Measurements from ENCODE around the gene SH3PXD2A. TPM values are rescaled to one million over a fixed set of nuclear protein-coding genes. Genes with fewer than 3 reads are reported as not detected.

The SH3PXD2A gene
- total and polyA plus RNA-seq, 2 experiments from 2014 or later: 1.8 to 5.0 TPM

DNA sequence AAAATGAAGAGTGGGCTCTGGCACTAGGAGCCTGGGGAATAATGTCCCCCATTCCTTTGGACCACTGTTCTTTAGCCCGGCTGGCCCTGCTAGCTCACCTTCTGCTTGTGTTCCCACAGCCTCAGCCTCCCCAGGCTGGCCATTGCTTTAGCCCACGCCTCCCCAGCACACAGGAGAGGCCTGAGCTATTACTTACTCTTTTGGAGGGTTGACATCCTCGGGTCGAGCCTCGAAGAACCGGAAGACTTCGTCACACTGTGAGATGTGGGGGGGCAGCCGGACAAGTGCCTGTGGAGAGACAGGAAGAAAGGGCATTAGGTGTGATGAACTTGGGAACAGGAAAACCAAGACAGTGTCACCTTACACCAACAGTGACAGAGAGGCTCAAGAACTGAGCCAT is 131.3 kb downstream of the SH3PXD2A start (continued):
- TF ChIP-seq REST (IDR thresholded peaks at IDR 0.05; ENCODE audit: unreplicated experiment) (no peak), EZH2phosphoT487 (IDR thresholded peaks at IDR 0.05; ENCODE audit: unreplicated experiment) (no peak), JUNB (IDR thresholded peaks at IDR 0.05; ENCODE audit: unreplicated experiment) (no peak), NANOG (IDR thresholded peaks at IDR 0.05; ENCODE audit: borderline replicate concordance) (no peak), STAT1 (IDR thresholded peaks at IDR 0.05; ENCODE audit: unreplicated experiment) (no peak)

DNA sequence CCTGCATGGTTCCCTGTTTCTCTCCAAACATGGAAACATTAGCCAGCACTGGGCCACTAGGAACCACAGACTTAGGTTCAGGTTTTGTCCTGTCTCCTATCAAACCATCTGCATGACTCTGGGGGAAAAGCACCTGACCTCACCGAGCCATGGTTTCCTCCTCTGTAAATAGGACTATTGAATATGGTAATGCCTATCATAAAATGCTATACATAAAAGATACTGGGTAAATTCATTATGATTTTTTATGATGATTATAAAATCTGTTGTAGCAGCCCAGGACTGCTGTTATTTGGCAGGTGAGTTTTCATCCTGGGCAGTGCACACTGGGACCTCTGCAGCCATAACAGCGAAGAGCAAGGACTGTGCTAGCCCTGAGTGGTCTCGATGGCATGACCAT is 131.8 kb downstream of the SH3PXD2A start:
- Mint-ChIP-seq H3K27me3 (ENCODE audit: insufficient read depth, low read depth, poor library complexity) (peaks cover 6% of the 10 kb centered on the region), H3K4me3 (no peak overlapping the region), H3K27ac (no peak overlapping the region), H3K36me3 (ENCODE audit: low read depth) (no peaks in the 10 kb centered on the region), H3K9me3 (no peaks in the 10 kb centered on the region), H3K4me1 (peaks cover 5% of the 10 kb centered on the region; the same call in 2 of the 3 replicates)
- no peaks in the 10 kb centered on the region for H3K27me3 ChIP-seq (ENCODE audit: insufficient read depth)
- H3K36me3 ChIP-seq (ENCODE audit: insufficient read depth): no peaks in the 10 kb centered on the region
- H4K20me1 ChIP-seq (replicated peaks; ENCODE audit: insufficient read depth): no peaks in the 10 kb centered on the region
- H3K27ac ChIP-seq (ENCODE audit: low read depth): no peak overlapping the region
- no peak for DNase-seq (ENCODE audit: low spot score)
- H3K4me3 ChIP-seq: no peak overlapping the region
- no peaks in the 10 kb centered on the region for H3K4me1 ChIP-seq (ENCODE audit: insufficient read depth)
- no peak for ATAC-seq
- no peaks in the 10 kb centered on the region for H3K9me2 ChIP-seq (ENCODE audit: insufficient read depth)
- H3K4me2 ChIP-seq: no peak overlapping the region
- no peaks in the 10 kb centered on the region for H3F3A ChIP-seq (replicated peaks; ENCODE audit: low read depth)
- no peaks in the 10 kb centered on the region for H3K79me2 ChIP-seq (replicated peaks; ENCODE audit: insufficient read depth)
- no peak overlapping the region for H2AFZ ChIP-seq
- no peak for TF ChIP-seq EZH2 (IDR thresholded peaks at IDR 0.05; ENCODE audit: low read depth, unreplicated experiment)
- TF ChIP-seq ZNF462 (CRISPR knock-in tag; IDR thresholded peaks at IDR 0.05): no peak
- TF ChIP-seq ZNF114 (CRISPR knock-in tag; IDR thresholded peaks at IDR 0.05): no peak
- no peak for TF ChIP-seq STAT1 (IDR thresholded peaks at IDR 0.05; ENCODE audit: unreplicated experiment)
- no peak for TF ChIP-seq ZNF331 (CRISPR knock-in tag; IDR thresholded peaks at IDR 0.05; ENCODE audit: low read depth)
- no peak for TF ChIP-seq POLR2AphosphoS5 (IDR thresholded peaks at IDR 0.05; ENCODE audit: low read depth)
- TF ChIP-seq JUNB (IDR thresholded peaks at IDR 0.05; ENCODE audit: unreplicated experiment): no peak
- TF ChIP-seq, protein P1, sequence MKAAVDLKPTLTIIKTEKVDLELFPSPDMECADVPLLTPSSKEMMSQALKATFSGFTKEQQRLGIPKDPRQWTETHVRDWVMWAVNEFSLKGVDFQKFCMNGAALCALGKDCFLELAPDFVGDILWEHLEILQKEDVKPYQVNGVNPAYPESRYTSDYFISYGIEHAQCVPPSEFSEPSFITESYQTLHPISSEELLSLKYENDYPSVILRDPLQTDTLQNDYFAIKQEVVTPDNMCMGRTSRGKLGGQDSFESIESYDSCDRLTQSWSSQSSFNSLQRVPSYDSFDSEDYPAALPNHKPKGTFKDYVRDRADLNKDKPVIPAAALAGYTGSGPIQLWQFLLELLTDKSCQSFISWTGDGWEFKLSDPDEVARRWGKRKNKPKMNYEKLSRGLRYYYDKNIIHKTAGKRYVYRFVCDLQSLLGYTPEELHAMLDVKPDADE (IDR thresholded peaks at IDR 0.05): no peak
- TF ChIP-seq NANOG (IDR thresholded peaks at IDR 0.05; ENCODE audit: borderline replicate concordance): no peak
- TF ChIP-seq REST (IDR thresholded peaks at IDR 0.05; ENCODE audit: unreplicated experiment): no peak
